ENCODE results near the gene ZDHHC21.

The ZDHHC21 gene, protein sequence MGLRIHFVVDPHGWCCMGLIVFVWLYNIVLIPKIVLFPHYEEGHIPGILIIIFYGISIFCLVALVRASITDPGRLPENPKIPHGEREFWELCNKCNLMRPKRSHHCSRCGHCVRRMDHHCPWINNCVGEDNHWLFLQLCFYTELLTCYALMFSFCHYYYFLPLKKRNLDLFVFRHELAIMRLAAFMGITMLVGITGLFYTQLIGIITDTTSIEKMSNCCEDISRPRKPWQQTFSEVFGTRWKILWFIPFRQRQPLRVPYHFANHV
- total RNA-seq: 16.3 to 17.0 reads per million in 2 experiments

DNA sequence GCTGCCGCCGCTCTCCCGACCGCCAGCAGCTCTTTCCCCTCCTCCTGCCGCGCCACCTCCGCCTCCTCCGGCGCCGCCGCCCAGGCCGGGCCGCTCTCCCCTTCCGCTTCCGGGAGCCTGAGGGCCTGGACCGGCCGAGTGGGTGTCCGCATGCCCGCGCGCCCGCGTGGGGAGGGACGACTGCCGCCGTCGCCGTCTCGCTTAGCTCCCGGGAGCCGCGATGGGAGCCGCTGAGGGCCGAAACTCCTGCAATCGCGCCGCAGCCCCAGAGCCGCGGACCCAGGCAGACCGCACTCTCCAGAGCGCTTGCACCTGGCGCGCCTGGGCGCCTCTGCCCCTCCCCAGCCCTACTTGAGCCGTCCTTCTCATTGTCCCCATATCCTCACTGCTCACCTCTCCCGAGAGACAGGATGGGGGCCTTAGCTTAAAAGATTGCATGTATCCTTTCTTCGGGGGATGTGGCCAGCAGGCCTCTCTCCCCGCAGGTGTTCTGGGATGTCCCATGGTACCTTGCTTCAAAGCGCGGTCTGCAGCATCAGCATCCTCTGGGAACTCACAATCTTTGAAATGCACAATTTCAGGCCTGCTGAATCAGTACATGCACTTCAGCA, at the start of gene ZDHHC21:
Gene ZDHHC21 (minus strand): TSS at position 182 of the 611 bp plus-strand sequence. CDS start 19,092 bp downstream, outside the sequence.
- peak; percentile 6 for DNase-seq (ENCODE audit: low read depth)

GRCh38 chr9:14741369-14741768, 48.1 kb upstream of the ZDHHC21 start:
- no peak for DNase-seq (ENCODE audit: low read depth)

DNA sequence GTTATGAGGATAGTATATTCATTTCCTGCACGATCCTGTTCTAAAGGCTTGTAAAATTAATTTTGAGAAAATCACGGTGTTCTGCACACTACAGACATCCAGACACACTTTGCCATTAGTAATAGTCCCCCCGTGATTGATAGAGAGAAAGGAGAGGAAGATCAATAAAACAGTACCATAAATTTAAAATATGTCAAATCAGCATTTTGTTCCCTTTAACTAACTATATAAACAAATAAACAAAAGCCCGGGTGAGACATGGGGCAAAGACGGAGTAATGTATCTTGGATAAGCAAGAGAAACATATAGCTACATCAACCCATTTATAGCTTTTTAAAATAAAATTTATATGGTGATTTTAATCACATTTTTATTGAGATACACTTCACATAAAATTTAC, 39.9 kb upstream of the ZDHHC21 start:
- DNase-seq (ENCODE audit: low read depth): no peak

- no peak for DNase-seq (ENCODE audit: low read depth)
Measured at GRCh38 chr9:14731294-14731981, 38.2 kb upstream of the ZDHHC21 start.

GRCh38 chr9:14730461-14730898, 37.2 kb upstream of the ZDHHC21 start:
- DNase-seq (ENCODE audit: low read depth): no peak

GRCh38 chr9:14723301-14723700, 30.1 kb upstream of the ZDHHC21 start:
- DNase-seq (ENCODE audit: low read depth): no peak

GRCh38 chr9:14722391-14723035, 29.3 kb upstream of the ZDHHC21 start, which contains the start of gene CER1:
CER1 (minus strand) TSS chr9:14722733; CDS start chr9:14722672, 61 bp downstream.
- DNase-seq (ENCODE audit: low read depth): no peak

- DNase-seq (ENCODE audit: low read depth): no peak
Measured at GRCh38 chr9:14719231-14719923, 26.1 kb upstream of the ZDHHC21 start.

- no peak for DNase-seq (ENCODE audit: low read depth)
Measured at GRCh38 chr9:14715102-14715501, 21.9 kb upstream of the ZDHHC21 start.

- no peak for DNase-seq (ENCODE audit: low read depth)
Measured at GRCh38 chr9:14713187-14713767, 20.0 kb upstream of the ZDHHC21 start.

DNA sequence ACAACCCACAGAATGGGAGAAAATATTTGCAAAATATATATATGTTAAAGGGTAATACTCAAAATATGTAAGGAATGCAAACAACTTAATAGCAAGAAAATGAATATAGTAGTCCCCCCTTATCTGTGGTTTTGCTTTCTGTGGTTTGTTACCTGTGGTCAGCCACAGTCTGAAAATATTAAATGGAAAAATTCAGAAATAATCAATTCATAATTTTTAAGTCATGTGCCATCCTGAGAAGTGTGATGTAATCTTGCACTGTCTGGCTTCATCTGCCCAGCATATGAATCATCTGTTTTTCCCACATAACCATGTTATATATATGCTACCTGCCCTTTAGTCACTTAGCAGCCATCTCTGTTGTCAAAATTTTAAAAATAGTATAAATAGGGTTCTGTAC, 17.6 kb upstream of the ZDHHC21 start:
- no peak for DNase-seq (ENCODE audit: low read depth)

DNA sequence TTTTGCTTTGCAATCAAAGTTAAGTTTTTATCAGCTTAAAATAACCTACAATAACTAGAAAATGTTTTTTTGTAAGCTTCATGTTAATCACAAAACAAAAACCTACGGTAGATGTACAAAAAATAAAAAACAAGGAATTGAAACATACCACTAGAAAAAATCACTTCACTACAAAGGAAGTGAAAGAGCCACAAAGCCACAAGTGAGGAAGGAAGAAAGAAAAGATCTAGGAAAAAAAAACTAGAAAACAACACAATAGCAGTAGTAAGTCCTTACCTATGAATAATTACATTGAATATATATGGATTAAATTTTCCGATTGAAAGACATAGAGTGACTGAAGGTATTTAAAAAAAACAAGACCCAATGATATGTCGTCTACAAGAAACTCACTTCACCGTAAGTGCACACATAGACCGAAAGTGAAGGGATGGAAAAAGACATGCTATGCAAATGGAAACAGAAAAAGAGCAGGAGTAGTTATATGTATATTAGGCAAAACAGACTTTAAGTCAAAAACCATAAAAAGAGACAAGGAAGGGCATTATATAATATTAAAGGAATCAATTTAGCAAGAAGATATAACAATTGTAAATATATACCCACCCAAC, 13.4 kb upstream of the ZDHHC21 start:
- DNase-seq (ENCODE audit: low read depth): no peak

DNA sequence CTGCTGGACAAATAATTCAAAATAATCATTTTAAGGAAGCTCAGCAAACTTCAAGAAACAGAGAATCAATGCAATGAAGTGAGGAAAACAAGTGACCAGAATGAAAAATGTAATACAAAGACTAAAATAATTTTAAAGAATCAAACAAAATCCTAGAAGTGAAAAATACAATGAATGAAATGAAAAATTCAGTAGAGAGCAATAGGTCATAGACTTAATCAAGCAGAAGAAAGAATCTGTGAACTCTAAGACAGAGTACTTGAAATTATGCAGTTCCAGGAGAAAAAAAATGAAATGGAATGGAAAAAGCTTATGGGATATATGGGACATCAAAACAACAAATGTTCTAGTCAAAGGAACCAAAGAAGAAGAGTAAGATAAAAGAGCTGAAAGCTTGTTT, 11.8 kb upstream of the ZDHHC21 start:
- no peak for DNase-seq (ENCODE audit: low read depth)

DNA sequence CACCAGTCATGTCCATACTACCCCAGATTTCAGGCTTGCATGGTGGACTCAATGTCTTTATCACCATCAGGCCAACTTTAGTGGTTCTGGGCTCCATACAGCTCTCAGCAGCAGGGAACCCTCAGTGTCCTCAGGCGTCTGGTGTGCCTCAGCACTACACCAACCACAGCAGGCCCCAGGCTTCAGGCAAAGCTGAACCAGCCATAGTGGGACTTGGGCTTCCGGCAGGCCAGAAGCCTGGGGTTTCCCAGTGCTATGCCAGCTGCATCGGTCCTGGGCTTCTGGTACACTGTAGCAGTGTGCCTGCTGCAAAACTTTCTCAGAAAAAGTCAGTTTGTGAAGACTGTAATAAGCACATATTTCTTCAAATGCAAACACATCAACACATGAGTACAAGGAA, 11.0 kb upstream of the ZDHHC21 start:
- no peak for DNase-seq (ENCODE audit: low read depth)

GRCh38 chr9:14702200-14702720, 9.0 kb upstream of the ZDHHC21 start:
- DNase-seq (ENCODE audit: low read depth): no peak

DNA sequence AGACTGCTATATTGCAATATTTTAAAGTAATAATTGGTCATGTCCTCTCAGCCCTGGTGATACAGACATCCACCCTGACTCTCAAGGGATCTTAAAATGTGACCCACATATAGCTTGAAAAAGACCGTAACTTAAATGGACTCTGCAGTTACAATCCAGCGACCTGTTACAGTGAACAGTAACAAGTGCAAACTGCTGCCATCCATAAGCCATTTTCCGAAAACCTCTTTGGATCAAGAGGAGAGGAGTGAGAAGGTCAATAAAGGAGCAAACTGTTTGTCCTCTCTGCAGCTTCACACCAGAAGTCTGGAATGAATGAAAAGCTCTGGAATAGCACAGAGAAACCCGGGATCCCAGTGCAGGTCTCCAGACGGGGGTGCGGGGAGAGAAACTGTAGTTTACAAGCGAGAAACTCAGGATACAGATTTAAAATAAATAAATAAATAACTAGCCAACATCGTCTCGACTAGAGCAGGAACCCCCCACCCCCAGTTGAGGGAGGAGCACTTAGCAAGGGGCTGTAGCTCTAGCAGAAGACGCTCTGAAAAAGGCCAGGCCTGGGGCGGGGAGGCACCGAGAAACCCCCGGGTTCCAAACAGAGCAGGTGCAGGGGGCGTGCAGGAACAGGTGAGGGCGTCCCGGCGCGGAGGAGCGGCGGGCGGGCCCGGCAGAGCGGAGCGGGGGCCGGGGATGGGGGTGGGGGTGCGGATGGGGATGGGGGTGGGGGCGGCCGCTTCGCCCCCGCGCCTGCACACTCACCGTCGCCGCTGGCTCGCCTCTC, 572 bp downstream of the ZDHHC21 start:
- DNase-seq (ENCODE audit: low read depth): peak; percentile 4

DNA sequence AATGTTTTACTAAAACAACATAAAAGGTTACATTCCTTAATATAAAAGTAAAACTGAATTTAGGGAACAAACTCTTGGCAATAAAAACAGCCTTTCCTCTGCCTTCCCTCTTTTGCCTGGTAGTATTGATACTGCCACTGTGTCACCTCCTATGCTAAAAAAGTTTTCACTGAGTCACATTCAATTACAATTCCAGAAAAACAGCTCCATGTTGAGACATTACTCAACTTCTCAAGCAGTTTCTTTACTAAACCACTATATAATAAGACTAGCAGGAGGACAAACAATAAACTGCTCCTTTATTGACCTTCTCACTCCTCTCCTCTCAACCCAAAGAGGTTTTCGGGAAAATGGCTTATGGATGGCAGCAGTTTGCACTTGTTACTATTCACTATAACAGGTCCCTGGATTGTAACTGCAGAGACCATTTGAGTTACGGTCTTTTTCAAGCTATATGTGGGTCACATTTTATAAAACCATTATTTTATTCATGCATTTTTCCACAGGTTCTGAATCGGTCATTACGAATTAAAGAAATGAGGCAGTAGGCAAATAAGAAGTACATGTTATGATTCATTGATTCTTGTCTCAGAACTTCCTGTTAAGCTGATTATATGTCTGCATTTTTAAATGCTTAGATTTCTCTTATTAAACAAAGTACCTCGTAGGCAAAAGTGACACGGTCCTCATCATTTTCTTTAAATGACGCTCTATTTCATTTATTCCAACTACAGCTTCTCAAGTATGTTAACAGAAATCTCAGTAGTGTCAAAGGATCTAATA, 2.1 kb downstream of the ZDHHC21 start:
- DNase-seq (ENCODE audit: low read depth): no peak

- no peak for DNase-seq (ENCODE audit: low read depth)
Measured at GRCh38 chr9:14687042-14687719, 6.1 kb downstream of the ZDHHC21 start.

GRCh38 chr9:14686168-14686567, 7.1 kb downstream of the ZDHHC21 start:
- DNase-seq (ENCODE audit: low read depth): no peak

Data from T follicular helper cell (primary cell).